PFSK-1 (cell line): ENCODE results near the gene ORM1.

Source experiments
- FOXP2 ChIP-seq: optimal IDR thresholded peaks from 2 replicates; pipeline ENCODE3; 2011; ENCODE audit warnings: borderline replicate concordance, control low read depth, inconsistent platforms; ENCODE audit not compliant: insufficient read depth; ENCODE audit errors: extremely low read length, extremely low read depth
- POLR2AphosphoS5 ChIP-seq: IDR thresholded peaks from 2 replicates; pipeline ENCODE4 v1.6.1; 2012; ENCODE audit warnings: low read depth, mild to moderate bottlenecking, control low read depth, low read length, moderate library complexity
- SIN3A ChIP-seq: IDR thresholded peaks from 2 replicates; pipeline ENCODE4 v1.6.1; 2012; ENCODE audit warnings: mild to moderate bottlenecking, low read length, moderate library complexity, borderline replicate concordance; ENCODE audit not compliant: insufficient read depth
- TAF1 ChIP-seq: IDR thresholded peaks from 2 replicates; pipeline ENCODE4 v1.6.1; 2012; ENCODE audit warnings: low read length, control low read depth, borderline replicate concordance; ENCODE audit not compliant: insufficient read depth
- TF ChIP-seq, protein P1 (sequence below), 2 experiments: IDR thresholded peaks; 2 replicates each; pipeline versions ENCODE4 v1.6.1 to v1.8.0; 2011 to 2012; ENCODE audit warnings: low read depth in 2 of 2, low read length in 2 of 2, control low read depth in 1 of 2, inconsistent platforms in 1 of 2, mild to moderate bottlenecking in 1 of 2, moderate library complexity in 1 of 2; ENCODE audit not compliant: insufficient read depth in 1 of 2

The ORM1 gene

DNA sequence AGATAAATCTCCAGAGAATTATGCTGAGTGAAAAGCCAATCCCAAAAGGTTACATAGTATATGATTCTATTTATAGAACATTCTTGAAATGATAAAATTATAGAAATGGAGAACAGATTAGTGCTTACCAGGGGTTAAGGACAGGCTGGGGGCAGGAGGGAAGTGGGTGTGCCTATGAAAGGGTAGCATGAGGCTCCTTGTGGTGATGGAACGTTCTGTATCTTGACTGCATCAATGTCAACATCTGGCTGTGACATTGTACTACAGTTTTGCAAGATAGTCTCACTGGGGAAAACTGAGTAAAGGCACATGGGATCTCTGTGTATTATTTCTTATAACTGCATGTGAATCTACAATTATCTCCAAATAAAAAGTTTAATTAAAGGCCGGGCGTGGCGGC lies 29.0 kb downstream of the ORM1 start:
- no peak for TF ChIP-seq SIN3A
- TF ChIP-seq POLR2AphosphoS5: no peak
- TF ChIP-seq, protein P1, sequence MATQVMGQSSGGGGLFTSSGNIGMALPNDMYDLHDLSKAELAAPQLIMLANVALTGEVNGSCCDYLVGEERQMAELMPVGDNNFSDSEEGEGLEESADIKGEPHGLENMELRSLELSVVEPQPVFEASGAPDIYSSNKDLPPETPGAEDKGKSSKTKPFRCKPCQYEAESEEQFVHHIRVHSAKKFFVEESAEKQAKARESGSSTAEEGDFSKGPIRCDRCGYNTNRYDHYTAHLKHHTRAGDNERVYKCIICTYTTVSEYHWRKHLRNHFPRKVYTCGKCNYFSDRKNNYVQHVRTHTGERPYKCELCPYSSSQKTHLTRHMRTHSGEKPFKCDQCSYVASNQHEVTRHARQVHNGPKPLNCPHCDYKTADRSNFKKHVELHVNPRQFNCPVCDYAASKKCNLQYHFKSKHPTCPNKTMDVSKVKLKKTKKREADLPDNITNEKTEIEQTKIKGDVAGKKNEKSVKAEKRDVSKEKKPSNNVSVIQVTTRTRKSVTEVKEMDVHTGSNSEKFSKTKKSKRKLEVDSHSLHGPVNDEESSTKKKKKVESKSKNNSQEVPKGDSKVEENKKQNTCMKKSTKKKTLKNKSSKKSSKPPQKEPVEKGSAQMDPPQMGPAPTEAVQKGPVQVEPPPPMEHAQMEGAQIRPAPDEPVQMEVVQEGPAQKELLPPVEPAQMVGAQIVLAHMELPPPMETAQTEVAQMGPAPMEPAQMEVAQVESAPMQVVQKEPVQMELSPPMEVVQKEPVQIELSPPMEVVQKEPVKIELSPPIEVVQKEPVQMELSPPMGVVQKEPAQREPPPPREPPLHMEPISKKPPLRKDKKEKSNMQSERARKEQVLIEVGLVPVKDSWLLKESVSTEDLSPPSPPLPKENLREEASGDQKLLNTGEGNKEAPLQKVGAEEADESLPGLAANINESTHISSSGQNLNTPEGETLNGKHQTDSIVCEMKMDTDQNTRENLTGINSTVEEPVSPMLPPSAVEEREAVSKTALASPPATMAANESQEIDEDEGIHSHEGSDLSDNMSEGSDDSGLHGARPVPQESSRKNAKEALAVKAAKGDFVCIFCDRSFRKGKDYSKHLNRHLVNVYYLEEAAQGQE (IDR thresholded peaks at IDR 0.05; ENCODE audit: insufficient read depth in 1 of 2, low read depth in 2 of 2, low read length in 2 of 2): no peak
- no peak for TF ChIP-seq FOXP2
- no peak for TF ChIP-seq TAF1

DNA sequence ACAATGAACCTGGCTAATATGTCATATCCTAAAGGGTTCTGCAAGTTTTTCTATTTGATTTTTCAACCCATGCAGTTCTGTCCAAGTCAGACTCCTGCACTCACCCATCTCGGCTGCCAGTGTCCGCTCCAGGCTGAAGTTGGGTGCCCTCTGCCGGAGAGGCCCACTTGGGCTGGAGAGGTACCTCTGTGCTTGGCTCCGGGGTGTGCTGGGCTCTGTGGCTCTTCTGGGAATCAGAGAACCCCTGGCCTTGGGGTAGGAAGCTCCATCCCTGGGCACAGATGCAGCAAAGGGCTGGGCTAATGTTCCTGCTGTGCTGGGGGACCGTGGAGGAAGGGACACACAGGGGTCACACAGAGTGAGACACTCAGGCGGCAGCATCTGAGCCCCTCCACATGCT lies 32.9 kb downstream of the ORM1 start:
- TF ChIP-seq, protein P1 (IDR thresholded peaks at IDR 0.05; ENCODE audit: insufficient read depth in 1 of 2, low read depth in 2 of 2, low read length in 2 of 2): no peak
- TF ChIP-seq SIN3A (no peak), FOXP2 (no peak), POLR2AphosphoS5 (no peak), TAF1 (no peak)

DNA sequence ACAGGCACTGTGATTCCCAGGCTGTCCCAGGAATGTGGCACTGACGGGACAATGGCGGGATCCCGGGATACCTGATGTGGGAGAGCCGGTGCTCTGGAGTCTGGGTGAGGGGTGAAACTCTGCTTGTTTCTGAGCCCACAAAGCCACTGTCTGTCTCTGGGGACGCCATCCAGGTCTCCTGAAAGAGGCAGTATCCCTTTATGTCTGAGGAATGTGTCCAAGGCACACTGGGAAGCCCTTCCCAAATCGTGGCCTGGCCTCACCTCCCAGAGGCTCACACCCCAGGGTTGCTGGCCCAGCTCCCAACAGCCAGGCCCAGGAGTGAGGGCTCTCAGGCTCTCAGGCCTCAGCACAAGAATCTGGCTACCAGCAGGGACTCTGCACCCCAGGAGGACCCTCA lies 33.9 kb downstream of the ORM1 start:
- TF ChIP-seq, protein P1 (IDR thresholded peaks at IDR 0.05; ENCODE audit: insufficient read depth in 1 of 2, low read depth in 2 of 2, low read length in 2 of 2): no peak
- no peak for TF ChIP-seq TAF1
- TF ChIP-seq SIN3A: no peak
- no peak for TF ChIP-seq POLR2AphosphoS5
- no peak for TF ChIP-seq FOXP2

DNA sequence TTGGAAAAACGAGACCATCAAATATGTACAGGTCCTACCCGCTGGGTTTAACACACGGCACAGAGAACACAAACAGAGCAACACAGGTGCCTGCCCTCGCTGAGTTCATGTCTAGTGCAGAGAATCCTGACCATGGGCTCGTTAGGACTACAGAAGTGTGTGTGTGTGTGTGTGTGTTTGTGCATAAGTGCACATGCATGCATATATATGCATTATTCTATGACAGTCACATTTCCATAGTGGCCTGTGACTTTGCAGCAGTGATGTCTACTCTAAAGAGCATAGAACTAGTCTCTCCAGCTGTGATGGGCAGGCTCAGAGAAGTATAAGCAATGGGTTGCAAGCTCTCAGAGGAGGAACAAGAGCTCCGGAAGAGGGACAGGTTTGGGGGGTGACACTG lies 34.5 kb downstream of the ORM1 start:
- TF ChIP-seq SIN3A: no peak
- TF ChIP-seq TAF1: no peak
- no peak for TF ChIP-seq POLR2AphosphoS5
- no peak for TF ChIP-seq FOXP2
- TF ChIP-seq, protein P1 (IDR thresholded peaks at IDR 0.05; ENCODE audit: insufficient read depth in 1 of 2, low read depth in 2 of 2, low read length in 2 of 2): no peak

DNA sequence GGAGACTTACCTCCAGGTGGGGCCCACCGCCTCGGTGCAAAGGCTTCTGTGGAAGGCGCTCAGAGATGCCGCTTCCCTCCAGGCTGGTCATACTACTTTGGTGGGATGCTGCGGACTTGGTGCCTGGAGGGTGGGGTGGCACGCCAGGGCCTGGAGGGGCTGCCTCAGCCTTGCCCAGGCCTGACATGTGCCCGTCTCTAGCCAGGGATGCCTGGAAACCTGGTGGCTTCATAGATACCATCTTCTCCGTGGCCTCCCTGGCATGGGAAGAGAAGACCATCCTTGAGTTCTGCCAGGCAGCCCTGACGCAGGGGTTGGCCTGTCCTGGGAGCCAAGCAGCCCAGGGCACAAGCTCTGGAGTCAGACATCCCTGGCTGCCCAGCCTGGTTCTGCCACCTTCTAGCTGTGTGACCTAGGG lies 35.0 kb downstream of the ORM1 start:
- TF ChIP-seq TAF1 (no peak), FOXP2 (no peak), SIN3A (no peak), POLR2AphosphoS5 (no peak)
- TF ChIP-seq, protein P1 (IDR thresholded peaks at IDR 0.05; ENCODE audit: insufficient read depth in 1 of 2, low read depth in 2 of 2, low read length in 2 of 2): no peak
